Neutrophil (primary cell): Measurements from ENCODE around the gene NFATC4.
"Not testable (repeated sequence)": the region's sequence is repeated elsewhere in the genome, so short reads cannot be mapped to it uniquely, and the experiment has no call there.

ENCODE experiments used
- H3K27ac ChIP-seq: fragments of 200-600 bp; sonication (generic); 2 replicates; pipeline ENCODE4 v1.5.1; 2016; ENCODE audit warnings: mild to moderate bottlenecking, moderate library complexity
- H3K27me3 ChIP-seq: fragments of 200-600 bp; sonication (generic); 2 replicates; pipeline ENCODE4 v1.6.0; 2016; ENCODE audit warnings: mild to moderate bottlenecking
- H3K36me3 ChIP-seq: fragments of 200-600 bp; sonication (generic); 2 replicates; pipeline ENCODE4 v1.5.1; 2017
- H3K4me1 ChIP-seq, 2 experiments: fragments of 200-600 bp in 1 of 2; sonication (generic) in 1 of 2; 1 replicate in 1 of 2; 2 replicates in 1 of 2; pipeline versions ENCODE4 v1.5.1 to v1.6.1; 2013 to 2016; ENCODE audit warnings: low read depth in 1 of 2, low read length in 1 of 2, mild to moderate bottlenecking in 1 of 2, moderate library complexity in 1 of 2; ENCODE audit not compliant: control insufficient read depth in 1 of 2, insufficient read depth in 1 of 2
- H3K4me3 ChIP-seq, 2 experiments: fragments of 200-600 bp in 1 of 2; sonication (generic) in 1 of 2; 1 replicate in 1 of 2; 2 replicates in 1 of 2; pipeline ENCODE4 v1.5.1; 2013 to 2016; ENCODE audit warnings: low read depth in 1 of 2, low read length in 1 of 2, mild to moderate bottlenecking in 1 of 2, moderate library complexity in 1 of 2
- H3K9me3 ChIP-seq: fragments of 200-600 bp; sonication (generic); 2 replicates; pipeline ENCODE4 v1.5.1; 2016
- TF ChIP-seq, protein P1 (sequence below): fragments of 200-600 bp; sonication (generic); IDR thresholded peaks from 2 replicates; pipeline ENCODE4 v1.5.1; 2016; ENCODE audit warnings: antibody characterized with exemption

NFATC4 gene

GRCh38 chr14:24369463-24369862 is 1.5 kb downstream of the NFATC4 start:
- TF ChIP-seq, protein P1, sequence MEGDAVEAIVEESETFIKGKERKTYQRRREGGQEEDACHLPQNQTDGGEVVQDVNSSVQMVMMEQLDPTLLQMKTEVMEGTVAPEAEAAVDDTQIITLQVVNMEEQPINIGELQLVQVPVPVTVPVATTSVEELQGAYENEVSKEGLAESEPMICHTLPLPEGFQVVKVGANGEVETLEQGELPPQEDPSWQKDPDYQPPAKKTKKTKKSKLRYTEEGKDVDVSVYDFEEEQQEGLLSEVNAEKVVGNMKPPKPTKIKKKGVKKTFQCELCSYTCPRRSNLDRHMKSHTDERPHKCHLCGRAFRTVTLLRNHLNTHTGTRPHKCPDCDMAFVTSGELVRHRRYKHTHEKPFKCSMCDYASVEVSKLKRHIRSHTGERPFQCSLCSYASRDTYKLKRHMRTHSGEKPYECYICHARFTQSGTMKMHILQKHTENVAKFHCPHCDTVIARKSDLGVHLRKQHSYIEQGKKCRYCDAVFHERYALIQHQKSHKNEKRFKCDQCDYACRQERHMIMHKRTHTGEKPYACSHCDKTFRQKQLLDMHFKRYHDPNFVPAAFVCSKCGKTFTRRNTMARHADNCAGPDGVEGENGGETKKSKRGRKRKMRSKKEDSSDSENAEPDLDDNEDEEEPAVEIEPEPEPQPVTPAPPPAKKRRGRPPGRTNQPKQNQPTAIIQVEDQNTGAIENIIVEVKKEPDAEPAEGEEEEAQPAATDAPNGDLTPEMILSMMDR, result no peak
- no peaks in the 10 kb centered on the region for H3K9me3 ChIP-seq
- H3K36me3 ChIP-seq, result no peaks in the 10 kb centered on the region
- peaks cover 16 to 36% of the 10 kb centered on the region in 2 experiments for H3K4me1 ChIP-seq
- no peak overlapping the region for H3K4me3 ChIP-seq
- H3K27me3 ChIP-seq, result peaks cover 74% of the 10 kb centered on the region
- H3K27ac ChIP-seq, result no peak overlapping the region

GRCh38 chr14:24369907-24370687 is 2.1 kb downstream of the NFATC4 start:
- Histone ChIP-seq H3K4me1 (peaks cover 16 to 36% of the 10 kb centered on the region in 2 experiments), H3K9me3 (no peaks in the 10 kb centered on the region), H3K27me3 (peaks cover 67% of the 10 kb centered on the region), H3K27ac (no peak overlapping the region), H3K4me3 (no peak overlapping the region), H3K36me3 (no peaks in the 10 kb centered on the region)
- TF ChIP-seq, protein P1, result no peak

- TF ChIP-seq, protein P1, result no peak
- Histone ChIP-seq H3K27ac (no peak overlapping the region), H3K4me3 (no peak overlapping the region), H3K4me1 (peaks cover 16 to 33% of the 10 kb centered on the region in 2 experiments), H3K27me3 (peaks cover 65% of the 10 kb centered on the region), H3K36me3 (no peaks in the 10 kb centered on the region), H3K9me3 (no peaks in the 10 kb centered on the region)
Observed at GRCh38 chr14:24370748-24371147, 2.8 kb downstream of the NFATC4 start.

- not testable (repeated sequence) for H3K9me3 ChIP-seq, H3K36me3 ChIP-seq, H3K4me3 ChIP-seq, H3K27ac ChIP-seq
- Histone ChIP-seq H3K27me3 (peaks cover 65% of the 10 kb centered on the region), H3K4me1 (peaks cover 8 to 24% of the 10 kb centered on the region in 2 experiments)
Observed at GRCh38 chr14:24371605-24372004, 3.6 kb downstream of the NFATC4 start.

GRCh38 chr14:24372701-24373416 is 4.9 kb downstream of the NFATC4 start:
- peaks cover 61% of the 10 kb centered on the region for H3K27me3 ChIP-seq
- H3K36me3 ChIP-seq, result no peaks in the 10 kb centered on the region
- TF ChIP-seq, protein P1, result no peak
- H3K27ac ChIP-seq, result no peak overlapping the region
- H3K4me3 ChIP-seq, result no peak overlapping the region
- peaks cover 0 to 12% of the 10 kb centered on the region in 2 experiments for H3K4me1 ChIP-seq
- H3K9me3 ChIP-seq, result no peaks in the 10 kb centered on the region
